GM18951 (cell line): ENCODE results near the gene EPGN.

ENCODE experiments used
- POLR2A ChIP-seq: IDR thresholded peaks from 4 replicates; pipeline ENCODE4 v1.6.1; 2011; ENCODE audit warnings: mild to moderate bottlenecking; ENCODE audit not compliant: insufficient read length, insufficient read depth; ENCODE audit errors: extremely low read depth
- in situ Hi-C: fragments of 300-500 bp; cut with MboI; formaldehyde crosslinking; loops from one replicate; pipeline ENCODE4 v1.12.0; 2022; ENCODE audit warnings: low sequenced_read_pairs, mixed read lengths, inconsistent platforms; ENCODE audit not compliant: unreplicated experiment

The EPGN gene, protein sequence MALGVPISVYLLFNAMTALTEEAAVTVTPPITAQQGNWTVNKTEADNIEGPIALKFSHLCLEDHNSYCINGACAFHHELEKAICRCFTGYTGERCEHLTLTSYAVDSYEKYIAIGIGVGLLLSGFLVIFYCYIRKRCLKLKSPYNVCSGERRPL

DNA sequence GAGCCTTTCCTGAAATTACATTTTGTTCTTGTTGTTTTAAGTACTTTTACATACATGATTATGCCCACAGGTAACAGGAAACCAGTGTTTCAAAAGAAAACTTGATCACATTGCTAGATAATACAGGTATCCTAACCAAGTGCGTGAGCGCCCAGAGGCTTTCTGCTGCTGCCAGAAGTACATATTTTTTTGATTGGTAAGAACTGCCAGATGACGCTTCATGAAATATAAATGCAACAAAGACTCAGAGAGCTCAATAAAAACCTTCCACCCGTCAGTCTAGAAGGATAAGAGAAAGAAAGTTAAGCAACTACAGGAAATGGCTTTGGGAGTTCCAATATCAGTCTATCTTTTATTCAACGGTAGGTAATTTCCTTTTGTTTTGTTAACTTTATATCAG is at the start of gene EPGN:
EPGN (plus strand) TSS at position 256 of the 400 bp plus-strand sequence; CDS start at position 320, 64 bp downstream.
- no peak for TF ChIP-seq POLR2A
- in situ Hi-C loops, result no loop called here

GRCh38 chr4:74258963-74259362 is 49.3 kb upstream of the EPGN start:
- in situ Hi-C loops, result no loop called here
- TF ChIP-seq POLR2A, result no peak

DNA sequence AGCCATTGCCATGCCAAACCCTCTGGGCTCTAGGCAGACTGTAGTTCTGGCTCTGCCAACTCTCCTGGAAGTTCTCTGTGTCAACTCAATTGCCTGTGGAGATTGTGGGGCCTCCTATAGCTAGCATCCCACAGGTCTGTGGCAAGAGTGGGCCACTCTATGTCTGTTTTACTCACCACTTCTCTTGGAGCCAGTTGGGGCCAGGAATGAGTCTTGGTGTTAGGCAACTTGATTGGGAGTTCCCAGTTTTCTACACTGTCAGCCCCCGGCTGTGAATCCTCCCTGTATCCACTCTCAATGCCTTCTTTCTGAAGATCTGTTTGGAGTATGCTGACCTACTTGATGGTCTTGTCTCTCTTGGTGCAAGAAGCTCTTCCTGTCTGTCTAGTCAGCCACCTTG is 48.2 kb upstream of the EPGN start:
- in situ Hi-C loops, result no loop called here
- TF ChIP-seq POLR2A, result no peak

DNA sequence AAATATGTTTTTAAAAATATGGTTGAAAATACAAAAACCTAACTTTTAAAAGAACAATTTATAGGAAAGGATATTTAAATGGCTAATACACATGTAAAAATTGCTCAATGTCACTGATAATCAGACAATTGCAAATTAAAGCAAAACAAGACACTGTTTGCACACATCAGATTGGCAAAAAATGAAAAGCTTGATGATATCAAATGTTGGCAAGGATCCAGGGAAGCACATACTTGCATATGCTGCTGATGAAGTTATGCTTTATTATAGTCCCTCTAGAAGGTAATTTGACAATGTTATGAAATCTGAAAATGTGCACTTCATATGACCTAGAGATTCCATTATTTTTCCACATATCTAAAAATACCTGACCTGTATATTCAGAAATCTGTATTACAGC is 45.7 kb upstream of the EPGN start:
- no peak for TF ChIP-seq POLR2A
- in situ Hi-C loops, result no loop called here

- in situ Hi-C loops, result no loop called here
- no peak for TF ChIP-seq POLR2A
Observed at GRCh38 chr4:74263551-74263950, 44.7 kb upstream of the EPGN start.

DNA sequence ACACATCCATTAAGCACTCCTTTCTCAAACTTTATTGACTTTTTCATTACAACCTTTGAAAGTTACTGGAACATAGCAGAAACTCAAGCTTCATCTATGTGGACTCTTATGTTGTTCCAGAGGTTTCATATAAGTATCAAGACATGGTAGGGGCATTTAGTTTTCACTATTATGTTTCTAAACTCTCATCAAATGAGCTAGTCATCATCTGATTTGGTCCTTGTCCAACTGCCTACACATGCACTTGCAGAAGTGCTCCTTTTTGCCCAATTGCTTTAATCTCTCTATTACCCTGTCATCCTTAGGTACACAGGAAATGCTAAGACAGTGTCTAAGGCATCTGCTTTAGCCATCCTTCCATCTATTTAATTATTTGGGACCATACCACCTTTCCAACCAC is 42.2 kb upstream of the EPGN start:
- TF ChIP-seq POLR2A, result no peak
- in situ Hi-C loops, result no loop called here

DNA sequence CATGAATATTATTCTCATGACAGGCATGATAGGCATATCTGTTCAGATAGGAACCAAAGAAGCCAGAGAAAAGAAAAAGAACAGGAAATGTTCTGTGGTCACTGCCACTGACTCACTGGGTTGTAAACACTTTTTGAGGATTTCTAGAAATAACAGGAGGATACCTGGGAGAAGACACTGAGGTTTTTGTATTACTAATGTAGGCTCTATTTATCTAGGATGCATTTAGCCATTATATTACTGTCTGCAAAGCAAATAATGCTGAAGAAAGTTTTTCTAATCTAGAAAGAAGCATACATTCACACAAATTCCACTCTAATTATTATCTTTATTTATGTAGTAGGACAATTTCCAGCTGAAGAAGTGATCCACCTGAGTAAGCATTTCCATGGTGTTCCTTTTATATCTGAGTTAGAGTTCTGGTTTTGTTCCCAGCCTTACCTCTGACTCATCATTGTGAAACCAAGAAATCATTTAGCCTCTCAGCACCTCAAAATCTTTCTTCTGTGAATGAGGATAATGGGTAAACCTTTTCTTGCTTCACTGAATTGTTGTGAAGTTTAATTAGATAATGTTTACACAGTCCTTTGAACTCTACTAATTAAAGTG is 40.2 kb upstream of the EPGN start:
- in situ Hi-C loops, result no loop called here

GRCh38 chr4:74268643-74269042 is 39.6 kb upstream of the EPGN start:
- TF ChIP-seq POLR2A, result no peak
- in situ Hi-C loops, result no loop called here

More for the DNA sequence above, 40.2 kb upstream of the EPGN start:
- TF ChIP-seq POLR2A, result no peak

- TF ChIP-seq POLR2A, result no peak
- in situ Hi-C loops, result no loop called here
Observed at GRCh38 chr4:74278490-74278889, 29.8 kb upstream of the EPGN start.

- TF ChIP-seq POLR2A, result no peak
Observed at GRCh38 chr4:74279716-74280115, 28.6 kb upstream of the EPGN start.

GRCh38 chr4:74282926-74283325 is 25.3 kb upstream of the EPGN start:
- in situ Hi-C loops, result no loop called here
- no peak for TF ChIP-seq POLR2A

More at GRCh38 chr4:74279716-74280115, 28.6 kb upstream of the EPGN start:
- in situ Hi-C loops, result no loop called here

DNA sequence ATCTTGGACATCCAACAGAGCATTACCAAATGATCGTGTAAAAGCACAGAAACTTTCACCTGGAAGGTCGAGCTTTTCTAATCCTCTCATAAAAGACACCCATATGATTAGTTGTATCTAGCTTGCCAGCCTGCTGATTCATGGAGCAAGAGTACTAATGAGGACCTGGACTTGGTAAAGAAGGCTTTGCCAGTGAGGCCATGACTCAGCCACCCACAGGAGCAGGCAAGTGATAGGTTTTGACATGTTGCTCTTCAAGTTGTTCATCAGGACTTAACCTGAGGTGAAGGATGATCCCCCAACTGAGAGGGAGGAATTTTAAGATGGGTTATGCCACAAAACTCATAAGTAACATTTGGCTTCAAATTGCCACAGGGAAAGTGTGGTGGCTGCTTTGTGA is 24.7 kb upstream of the EPGN start:
- no peak for TF ChIP-seq POLR2A
- in situ Hi-C loops, result no loop called here

DNA sequence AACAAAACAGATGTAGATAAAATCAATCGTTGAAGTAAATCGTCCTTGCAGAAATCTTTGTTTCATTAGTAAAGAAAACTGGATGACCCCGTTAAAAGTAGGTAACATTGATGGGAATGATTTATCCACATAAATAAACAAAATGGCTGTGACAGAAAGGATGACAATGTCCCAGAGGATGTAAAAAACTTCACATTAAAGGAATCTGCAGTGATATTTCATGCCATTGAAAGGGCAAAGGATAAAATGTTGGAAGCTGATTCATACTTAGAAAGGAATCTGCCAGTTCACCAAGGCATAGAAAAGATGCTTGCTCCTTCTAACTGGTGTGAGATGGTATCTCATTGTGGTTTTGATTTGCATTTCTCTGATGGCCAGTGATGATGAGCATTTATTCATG is 24.2 kb upstream of the EPGN start:
- TF ChIP-seq POLR2A, result no peak
- in situ Hi-C loops, result no loop called here

DNA sequence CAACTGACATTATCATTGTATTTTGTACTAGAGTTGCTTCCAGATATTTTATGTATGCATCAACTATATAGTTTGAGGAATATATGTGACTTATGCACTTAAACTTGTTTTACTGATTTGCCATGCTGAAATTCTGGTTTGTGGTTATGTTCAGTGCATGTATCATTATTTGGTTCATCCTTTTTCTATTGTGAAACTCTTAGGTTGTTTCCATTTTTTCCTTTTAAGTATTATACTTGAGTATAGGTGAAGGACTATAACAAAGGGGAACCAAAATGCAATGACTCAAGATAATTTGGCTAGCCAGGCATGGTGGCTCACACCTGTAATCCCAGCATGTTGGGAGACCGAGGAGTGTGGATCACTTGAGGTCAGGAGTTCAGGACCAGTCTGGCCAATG is 21.1 kb upstream of the EPGN start:
- in situ Hi-C loops, result no loop called here
- no peak for TF ChIP-seq POLR2A
